ENCODE results near the gene AGER.
"Not testable (repeated sequence)": the region's sequence is repeated elsewhere in the genome, so short reads cannot be mapped to it uniquely, and the experiment has no call there.

Gene AGER

DNA sequence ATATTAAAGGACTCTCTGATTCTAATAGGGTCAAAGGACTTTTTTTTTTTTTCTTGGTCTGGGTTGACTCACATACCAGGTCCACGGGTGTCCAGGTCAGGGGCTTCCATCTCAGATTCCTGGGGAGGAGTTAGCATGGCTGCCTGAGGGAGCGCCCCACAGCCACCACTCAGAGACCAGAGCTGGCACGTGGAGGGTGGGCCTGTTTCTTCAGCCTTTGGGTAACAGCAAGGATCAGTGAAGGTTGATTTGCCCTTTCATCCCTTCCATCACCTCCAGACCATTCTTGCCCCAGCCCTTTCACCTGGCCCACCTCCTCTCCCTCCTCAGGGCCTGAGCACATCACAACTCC is 14.3 kb upstream of the AGER start:
- DNase-seq: no peak

DNA sequence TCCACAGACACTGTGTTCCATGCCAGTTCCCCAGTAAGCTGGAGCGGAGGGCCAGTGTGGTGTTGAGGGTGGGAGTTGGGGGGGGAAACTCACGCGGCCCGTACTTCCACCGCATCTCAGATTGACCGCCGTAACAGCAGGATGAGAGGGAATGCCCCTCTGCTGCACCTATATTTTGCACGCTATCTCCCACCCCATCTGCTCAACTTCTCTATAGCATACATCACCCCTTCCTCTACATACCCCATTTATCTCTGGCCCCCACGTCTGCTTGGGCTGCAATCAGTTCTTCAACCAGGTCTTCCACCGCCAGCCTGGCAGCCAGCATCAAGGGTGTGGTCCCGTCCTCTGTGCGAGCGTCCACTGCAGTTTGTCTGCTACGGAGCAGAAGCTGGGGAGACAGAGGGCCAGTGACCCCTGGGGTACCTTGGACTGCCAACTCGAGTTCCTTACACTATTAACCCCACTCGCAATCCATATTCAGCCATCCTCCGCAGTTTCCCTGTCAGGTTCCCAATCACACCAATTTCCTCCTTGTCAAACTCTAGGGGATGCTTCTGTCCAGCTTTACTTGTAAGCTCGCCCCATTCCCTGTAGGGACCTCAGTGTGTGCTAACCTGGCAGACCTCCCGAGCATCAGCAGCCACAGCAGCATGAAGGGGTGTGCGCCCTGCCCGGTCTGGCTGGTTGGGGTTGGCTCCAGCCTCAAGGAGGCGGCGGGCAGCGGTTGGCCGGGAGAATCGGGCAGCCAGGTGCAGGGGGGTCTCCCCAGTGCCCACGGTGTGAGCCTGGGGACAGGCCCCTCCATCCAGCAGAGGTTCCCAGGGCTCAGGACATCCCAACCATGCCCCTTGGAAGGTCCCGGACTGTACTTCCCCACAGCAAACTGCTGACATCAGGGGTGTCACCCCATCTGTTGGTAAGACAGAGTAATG is 12.9 kb upstream of the AGER start:
- no peak for DNase-seq

DNA sequence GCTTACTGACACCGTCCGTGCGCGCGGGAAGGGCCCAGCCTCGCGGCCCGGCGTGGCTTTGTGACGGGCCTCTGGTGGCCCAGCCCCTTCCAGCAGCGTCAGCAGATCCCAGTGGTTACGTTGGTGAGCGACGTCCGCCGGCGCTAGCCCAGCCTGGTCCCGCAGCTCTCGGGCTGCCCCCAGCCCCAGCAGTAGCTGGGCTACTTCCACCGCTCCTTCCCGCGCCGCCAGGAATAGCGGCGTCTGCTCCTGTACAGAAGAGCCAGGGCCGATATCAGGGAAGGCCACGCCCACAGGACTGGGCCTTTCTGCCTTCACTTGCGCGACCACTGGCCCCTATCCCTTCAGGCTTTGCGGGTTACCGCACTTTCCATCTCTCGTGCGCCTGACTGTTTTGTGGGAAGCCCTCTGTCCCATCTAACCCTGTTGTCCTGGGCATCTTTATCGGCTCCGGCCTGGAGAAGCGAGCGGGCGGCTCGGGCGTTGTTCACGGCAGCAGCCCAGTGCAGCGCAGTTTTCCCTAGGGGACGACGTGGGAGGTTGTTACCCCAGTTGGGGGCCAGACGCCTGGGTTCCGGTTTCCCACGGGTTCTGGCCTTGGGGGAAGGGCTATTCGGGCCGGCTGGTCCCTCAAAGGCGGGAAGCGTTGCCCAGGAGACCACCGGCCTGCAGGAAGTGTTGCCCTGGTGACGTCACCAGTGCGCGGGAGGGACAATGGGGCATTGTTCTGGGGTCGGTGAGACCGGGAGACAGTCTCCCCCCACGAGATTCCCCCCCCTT is 12.0 kb upstream of the AGER start:
- DNase-seq: peak; percentile 63

DNA sequence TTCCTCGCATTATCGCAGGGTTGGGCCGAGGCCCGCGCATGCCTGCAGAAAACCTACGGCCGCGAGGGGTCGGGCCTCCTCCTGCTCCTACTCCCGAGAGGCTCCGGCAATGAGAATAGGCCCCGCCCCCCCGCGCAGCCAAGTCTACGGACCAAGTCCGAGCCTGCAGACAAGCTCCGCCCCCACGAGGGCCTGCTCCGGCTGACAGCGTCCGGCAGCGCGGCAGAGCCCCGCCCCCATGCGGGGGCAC is 11.5 kb upstream of the AGER start:
- peak; percentile 100 for DNase-seq

DNA sequence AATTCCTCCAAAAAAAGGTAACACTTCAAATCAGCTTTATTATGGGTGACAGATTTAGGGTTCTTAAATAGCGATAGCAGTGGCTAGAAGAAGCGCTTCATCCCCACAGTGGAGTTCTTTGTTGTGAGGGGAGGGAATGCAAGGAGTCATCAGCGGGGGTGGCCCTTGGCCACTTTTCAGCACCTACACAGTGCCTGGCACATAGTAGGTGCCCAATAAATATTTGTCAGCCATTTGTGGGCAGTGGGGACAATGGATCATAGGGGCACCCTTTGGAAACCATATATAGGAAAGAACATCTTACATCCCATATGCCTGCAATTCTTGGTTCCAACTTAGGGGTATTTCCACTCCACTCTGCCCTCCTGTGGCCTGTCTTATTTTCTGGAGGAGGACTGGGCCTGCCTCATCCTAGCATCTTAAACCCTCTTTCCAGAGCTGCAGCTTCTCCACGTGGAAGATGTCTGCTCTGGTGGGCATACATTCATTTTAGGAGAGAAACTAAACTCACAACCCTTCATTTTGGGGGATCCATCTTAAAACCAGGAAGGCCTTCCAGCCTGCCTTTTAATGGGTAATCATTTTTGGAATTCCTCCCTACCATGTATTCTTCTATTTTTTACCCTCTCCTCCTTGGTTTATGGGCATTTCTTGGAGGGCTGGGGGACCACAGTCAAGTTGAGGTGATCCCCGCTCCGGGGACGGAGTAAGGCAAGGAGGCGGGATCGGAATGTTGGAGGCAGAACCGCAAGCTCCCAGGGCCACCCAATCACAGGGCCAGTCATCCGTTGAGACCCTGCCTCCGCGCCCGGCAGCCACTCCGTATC is 11.0 kb upstream of the AGER start:
- peak; percentile 35 for DNase-seq

DNA sequence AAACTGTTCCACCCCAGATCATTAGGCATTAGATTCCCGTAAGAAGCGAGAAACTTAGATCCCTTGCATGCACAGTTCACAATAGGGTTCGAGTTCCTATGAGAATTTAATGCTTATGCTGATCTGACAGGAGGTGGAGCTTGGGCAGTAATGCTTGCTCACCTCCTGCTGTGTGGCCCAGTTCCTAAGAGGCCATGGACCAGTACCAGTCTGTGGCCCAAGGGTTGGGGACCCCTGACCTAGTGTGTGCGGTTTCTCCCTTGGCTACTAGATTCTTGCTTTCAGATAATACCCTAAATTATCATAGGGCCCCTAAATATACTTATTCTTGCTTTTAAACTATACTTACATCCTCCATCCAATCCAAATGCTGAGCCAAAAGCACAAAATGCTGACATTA is 10.3 kb upstream of the AGER start:
- DNase-seq: no peak

DNA sequence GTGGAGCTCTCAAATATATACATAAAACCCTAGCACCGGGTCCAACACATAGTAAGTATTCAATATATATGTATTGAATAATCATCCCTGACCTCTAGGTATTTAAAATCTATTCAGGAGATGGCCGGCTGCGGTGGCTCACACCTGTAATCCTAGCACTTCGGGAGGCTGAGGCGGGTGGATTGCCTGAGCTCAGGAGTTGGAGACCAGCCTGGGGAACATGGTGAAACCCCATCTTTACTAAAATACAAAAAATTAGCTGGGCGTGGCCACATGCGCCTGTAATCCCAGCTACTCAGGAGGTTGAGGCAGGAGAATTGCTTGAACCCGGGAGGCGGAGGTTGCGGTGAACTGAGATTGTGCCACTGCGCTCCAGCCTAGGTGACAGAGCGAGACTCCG is 9.0 kb upstream of the AGER start:
- DNase-seq: not testable (repeated sequence)

DNA sequence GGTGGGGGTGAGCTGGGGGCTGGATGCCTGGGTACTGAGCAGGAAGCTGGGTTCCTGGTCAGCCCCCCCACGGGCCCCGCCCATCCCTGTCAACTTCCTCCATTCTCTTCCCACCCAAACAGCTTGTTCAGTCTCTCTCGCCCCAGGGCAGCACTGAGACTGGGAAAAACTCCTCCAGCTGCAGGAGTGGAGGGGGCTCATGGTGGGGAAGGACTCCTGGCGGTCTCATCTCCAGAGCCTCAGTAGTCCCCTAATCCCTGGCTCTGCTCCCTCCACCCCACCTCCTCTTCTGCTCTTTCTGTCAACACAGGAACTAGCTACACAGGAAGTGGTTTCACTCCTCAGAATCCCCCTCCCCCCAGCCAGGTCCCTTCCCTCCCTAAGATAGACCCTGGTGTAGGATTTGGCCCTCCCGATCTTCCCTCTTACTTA is 8.6 kb upstream of the AGER start, which contains the start of gene GPSM3:
GPSM3 (minus strand) TSS at position 36 of the 432 bp plus-strand sequence. CDS start 130 bp downstream, outside the sequence.
- DNase-seq: peak; percentile 80

DNA sequence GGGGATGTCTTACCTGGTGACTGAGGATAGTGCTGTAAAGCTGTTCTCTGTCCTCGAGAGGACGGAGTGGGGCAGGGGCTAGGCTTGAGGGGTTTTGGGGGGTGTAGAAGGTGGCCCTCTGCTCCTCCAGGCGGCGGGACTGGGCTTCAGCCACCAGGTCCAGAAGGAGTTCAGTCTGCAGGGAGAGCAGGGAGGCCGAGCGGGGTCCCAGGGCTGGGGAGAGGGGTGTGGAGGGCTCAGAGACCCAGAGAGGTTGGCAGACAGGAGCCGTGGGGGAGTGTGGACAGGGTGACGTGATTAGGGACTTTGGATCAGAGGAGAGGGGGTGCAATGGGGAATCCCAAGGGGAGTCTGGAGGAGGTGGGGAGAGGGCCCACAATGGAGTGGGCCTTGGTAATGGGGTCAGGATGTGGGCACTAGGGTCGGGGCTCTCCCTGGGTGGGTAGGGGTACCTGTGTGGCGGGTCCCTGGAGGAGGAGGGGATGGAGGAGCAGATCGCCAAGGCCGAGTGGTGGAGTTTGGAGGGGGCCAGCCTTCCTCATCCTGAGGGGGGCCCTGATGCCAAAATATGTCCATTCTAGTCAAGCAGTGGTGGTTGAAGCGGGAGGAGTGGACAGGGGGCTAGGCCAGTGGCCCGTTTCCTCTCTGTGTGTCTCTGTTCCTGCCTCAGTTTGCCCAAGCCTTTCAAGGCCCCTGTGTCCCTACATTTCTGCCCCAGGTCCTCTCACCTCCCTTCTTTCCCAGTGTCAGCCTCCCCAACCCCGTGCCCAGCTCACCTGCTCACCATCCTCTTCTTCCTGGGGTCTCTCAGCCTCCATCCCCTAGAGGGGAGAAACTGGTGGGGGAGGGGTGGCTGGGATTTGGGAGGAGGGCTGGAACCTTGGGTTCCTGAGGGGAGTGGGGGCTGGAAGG is 7.9 kb upstream of the AGER start:
- no peak for DNase-seq

DNA sequence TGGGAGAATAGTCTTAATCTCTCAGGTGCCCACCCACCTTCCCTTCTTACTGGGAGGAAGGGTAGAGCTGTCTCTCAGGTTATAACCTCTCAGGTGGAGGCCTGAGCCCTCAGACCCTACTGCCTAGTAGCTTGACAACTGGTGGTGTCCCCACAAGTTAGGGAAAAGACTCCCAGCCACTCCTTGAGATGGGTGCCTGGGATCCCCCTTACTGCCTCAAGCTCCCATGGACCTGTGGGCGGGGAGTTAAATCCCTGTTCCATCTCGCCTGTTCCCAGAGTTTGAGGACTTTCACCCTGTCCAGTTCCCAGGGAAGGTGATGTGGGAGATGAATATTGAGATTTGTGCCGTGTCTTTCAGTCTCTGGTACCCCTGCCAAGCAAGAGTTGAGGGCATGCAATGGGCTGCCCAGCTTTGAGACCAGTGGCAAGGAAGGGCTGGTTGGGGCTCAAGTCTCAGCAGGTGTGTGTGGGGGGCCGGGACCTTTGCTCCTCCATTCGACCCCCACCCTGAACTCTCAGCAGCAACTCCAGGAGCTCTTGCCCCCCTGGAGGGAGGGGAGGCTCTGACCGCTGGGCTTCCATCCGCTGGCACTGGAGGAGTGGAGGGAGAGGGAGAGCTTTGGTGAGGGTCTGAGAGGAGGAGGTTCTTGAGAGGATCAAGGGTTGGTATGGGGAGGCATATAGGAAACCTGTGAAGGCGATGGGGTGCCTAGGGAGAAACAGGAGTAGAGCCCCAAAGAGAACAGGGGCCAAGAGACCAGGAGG is 7.0 kb upstream of the AGER start:
- no peak for DNase-seq

DNA sequence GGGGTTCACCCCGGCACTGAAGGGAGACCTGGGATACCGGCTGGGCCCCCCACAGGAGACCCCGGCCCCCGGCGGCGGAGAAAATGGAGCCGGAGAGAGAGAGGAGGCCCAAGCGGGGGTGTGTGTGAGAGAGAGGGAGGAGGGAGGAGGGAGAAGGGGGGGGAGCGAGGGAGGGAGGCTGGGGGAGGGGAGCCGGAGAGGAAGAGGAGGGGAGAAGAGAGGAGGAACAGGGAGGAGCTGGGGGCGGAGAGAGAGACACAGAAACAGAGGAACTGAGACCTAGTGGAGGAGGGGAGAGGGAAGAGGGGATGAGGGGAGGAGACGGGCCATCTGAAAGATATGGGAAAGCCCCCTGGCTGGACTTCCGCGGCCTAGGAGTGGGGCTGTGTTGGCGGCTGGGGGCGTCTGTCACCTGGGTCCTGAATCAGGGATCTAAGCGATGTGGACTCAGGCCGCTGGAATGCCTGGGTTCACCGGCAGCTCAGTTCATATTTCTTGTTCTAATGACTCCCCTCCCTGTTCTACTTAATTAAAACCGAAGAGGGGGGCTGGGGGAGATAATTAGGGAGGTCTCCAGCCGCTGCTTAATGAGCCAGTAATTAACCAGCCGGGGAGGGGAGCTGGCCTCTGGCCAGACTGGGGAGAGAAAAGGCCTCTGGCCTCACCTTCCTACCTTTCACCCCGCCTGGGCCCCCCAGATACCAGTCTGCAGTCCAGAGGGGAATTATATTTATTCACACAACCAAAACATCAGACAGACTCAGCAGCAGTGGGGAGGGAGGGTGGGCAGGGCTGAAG is 6.2 kb upstream of the AGER start, which contains the start of gene PBX2:
PBX2 (minus strand) TSS at position 149 of the 798 bp plus-strand sequence. CDS start 287 bp downstream, outside the sequence.
- DNase-seq: peak; percentile 96

DNA sequence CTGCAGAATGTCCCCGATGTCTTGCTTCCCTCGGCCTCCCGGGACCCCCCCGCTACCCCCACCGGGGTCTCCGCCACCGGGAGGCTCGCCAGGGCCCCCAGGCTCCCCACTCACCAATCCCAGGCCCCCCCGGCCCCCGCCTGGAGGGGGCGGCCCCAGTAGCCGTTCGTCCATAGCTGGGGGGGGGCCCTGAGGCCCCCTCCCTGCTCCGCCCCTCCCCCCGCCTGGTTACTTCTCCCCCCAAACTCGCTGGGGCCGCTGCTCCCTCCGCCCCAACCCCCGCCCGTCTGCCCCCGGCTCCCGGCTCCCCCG is 5.6 kb upstream of the AGER start:
- DNase-seq: peak; percentile 38

DNA sequence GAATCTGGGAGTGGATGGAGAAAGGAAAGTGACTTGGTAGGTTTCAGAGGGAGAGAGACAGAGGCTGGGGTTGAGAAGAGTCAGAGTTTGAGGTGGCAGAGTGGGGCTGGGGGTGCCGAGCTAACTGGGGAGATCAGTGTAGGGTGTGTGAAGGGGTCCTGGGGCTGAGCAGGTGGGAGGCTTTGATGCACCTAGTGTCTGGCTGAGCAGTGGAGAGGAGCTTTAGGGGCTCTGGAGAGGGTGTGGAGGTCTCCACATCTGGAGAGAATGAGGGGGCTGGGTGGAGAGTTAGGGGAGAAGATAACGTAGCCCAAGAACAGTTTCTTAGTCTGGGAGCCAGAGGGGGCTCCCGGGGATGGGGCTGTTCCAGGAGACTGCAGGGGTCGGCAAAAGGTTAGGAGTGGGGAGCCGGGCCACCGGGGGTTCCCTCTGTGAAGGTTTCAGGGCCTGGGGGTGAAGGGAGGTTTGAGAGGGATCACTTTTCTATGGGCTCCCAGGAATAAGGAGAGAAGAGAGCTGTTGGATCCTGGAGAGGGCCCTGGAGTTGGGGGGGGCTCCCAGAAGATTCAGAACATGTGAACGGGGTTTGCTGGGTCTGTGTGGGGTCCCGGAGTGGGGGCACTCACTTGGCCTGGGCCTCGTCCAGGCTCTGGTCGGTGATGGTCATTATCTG is 5.2 kb upstream of the AGER start:
- DNase-seq: no peak

DNA sequence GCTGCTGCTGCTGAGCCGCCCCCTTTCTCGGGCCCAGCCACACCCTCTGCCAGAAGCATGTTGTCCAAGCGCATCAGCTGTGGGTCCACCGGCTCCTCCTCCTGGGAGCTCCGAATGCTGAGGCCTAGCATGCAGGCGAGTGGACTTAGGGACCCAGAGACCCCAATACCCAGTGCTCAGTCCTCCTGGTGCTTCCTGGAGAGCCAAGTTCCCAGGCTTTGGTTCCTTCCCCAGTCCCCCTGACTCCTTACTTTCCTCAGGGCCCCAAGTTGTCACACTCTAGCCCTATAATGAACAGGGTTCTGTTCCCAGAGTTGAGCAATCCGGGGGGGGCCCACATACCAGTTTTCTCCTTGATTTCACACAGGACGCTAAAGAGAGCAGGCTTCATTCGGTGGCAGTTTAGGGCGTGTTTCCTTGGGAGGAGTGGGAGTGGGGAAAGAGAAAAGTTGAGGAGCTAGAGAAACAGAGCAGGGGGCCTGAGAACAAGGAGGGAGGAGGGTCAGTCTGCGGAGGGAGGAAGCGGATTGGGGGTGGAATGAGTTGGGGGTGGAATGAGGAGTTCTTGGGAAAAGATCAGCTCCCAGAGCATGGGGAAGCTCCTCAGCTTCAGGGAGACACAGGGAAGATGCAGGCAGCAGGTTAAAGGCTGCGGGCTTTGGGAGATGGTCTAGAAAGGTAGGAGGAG is 4.5 kb upstream of the AGER start:
- DNase-seq: no peak

DNA sequence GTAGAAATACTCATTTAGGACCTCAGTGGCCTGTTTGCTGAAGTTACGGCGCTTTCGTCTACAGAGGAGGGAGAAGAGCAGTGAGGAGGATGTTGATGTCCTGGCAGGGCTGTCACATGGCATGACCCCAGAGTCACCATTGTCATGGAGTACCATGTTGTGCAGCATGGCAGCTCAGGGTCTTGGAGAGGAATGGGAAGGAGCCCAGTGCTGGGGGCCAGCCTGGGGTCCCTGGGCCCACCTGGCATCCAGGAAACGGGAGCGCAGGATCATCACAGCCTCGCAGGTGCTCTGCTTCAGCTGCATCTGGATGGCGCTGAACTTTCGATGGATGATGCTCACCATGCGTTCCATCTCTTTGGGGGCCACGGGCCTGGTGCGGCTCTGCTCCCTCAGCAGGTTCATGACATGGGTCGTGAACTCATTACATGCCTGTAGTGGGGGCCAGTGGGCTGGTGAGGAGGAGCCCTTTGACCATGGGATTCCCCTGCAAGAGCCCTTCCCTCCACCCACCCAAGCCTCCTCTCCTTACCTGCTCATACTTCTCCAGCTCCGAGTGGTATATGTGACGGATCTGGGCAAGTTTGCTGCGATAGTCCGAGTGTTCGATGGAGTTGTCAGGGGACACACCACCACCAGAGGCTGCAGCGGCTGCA is 3.8 kb upstream of the AGER start:
- DNase-seq: not testable (repeated sequence)

DNA sequence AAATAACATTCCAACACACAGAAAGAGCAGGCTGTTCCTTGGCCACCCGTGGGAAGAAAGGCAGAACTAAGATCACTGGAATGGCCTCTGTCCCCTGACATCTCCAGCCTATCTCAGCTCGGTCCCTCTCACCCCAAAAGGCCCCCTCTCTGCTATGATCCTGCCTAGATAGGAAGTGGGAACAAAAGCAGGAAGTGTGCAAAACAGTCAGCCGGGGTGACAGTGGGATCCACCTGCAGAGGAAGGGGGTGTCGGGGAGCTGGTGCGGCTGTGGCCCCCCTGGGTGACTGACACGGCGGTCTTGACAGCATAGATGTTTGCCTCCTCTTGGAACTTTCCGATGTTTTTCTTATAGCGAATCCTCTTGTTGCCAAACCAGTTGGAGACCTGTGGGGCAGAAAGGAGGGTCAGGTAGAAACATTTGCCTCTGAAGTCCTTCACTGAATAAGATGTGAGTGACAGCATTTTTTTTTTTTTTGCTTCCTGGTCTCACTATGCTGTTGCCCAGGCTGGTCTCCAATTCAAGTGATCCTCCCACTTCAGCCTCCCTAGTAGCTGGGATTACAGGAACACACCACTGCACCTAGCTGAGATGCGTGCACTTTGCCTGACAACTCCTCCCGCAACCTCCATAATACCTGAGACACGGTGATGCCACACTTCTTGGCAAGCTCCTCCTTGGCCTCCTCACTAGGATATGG is 3.1 kb upstream of the AGER start:
- DNase-seq: no peak

DNA sequence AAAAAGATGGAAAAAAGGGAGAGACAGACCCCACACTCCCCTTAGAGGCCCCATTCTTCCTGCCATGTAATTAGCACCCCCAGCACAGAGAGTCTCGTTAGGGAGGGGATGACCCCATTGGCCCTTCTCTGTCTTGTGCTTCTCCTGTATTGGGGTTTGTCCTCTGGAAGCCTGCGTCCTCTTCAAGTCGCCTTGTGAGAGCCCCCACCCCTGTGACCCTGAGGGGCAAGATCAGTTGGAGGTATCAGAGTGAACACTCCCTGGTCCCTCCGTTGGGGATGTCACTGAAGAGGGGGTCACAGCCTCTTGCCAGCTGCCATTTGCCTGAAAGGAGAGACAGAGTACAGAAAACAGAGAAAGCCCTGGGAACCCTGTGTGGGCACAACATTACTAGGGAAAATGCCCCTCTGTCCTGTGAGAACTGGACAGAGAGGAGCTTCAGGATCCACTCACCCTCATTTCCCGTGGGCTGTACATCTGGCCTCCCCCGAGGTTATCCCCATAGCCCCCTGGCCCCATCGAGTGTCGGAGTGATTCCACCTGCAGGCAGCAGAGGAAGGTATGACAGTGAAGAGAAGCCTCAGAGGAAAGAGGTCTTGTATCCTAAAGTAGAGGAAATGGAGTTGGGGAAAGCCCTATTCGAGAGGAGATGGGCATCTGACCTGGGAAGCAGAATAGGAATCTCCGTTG is 2.2 kb upstream of the AGER start:
- DNase-seq: not testable (repeated sequence)
